GM18508 (cell line): ENCODE results near the gene PCNX3.

Source experiments
- ATAC-seq: cut with Tn5 transposase; IDR thresholded peaks from one replicate; pipeline ENCODE4 v1.9.1; 2021; ENCODE audit warnings: moderate number of reproducible peaks; ENCODE audit not compliant: insufficient read depth, unreplicated experiment

The PCNX3 gene

GRCh38 chr11:65580031-65580692 is 35.4 kb upstream of the PCNX3 start:
- ATAC-seq = no peak

- no peak for ATAC-seq
Measured at GRCh38 chr11:65580756-65581155, 34.8 kb upstream of the PCNX3 start.

- ATAC-seq = no peak
Measured at GRCh38 chr11:65581928-65582327, 33.6 kb upstream of the PCNX3 start.

- no peak for ATAC-seq
Measured at GRCh38 chr11:65583589-65583988, 32.0 kb upstream of the PCNX3 start.

GRCh38 chr11:65584106-65584505 is 31.5 kb upstream of the PCNX3 start:
- no peak for ATAC-seq

GRCh38 chr11:65584723-65585171 is 30.8 kb upstream of the PCNX3 start:
- no peak for ATAC-seq

GRCh38 chr11:65585396-65586246 is 30.0 kb upstream of the PCNX3 start:
- ATAC-seq = no peak

- no peak for ATAC-seq
Measured at GRCh38 chr11:65586247-65586630, 29.3 kb upstream of the PCNX3 start.

- ATAC-seq = no peak
Measured at GRCh38 chr11:65586676-65587075, 28.9 kb upstream of the PCNX3 start.

GRCh38 chr11:65588199-65589054 is 27.1 kb upstream of the PCNX3 start:
- peak; percentile 46 for ATAC-seq

- no peak for ATAC-seq
Measured at GRCh38 chr11:65589444-65590239, 25.9 kb upstream of the PCNX3 start.

GRCh38 chr11:65590240-65590738 is 25.3 kb upstream of the PCNX3 start:
- ATAC-seq = no peak

- no peak for ATAC-seq
Measured at GRCh38 chr11:65591939-65592857, 23.4 kb upstream of the PCNX3 start.

GRCh38 chr11:65592858-65593517 is 22.6 kb upstream of the PCNX3 start:
- ATAC-seq = no peak

- no peak for ATAC-seq
Measured at GRCh38 chr11:65593518-65594414, 21.8 kb upstream of the PCNX3 start.

- ATAC-seq = no peak
Measured at GRCh38 chr11:65595131-65595530, 20.4 kb upstream of the PCNX3 start.

- no peak for ATAC-seq
Measured at GRCh38 chr11:65595543-65596281, 19.9 kb upstream of the PCNX3 start, which contains the start of gene KCNK7. KCNK7 (minus strand) TSS chr11:65595800; CDS start chr11:65595772, 28 bp downstream.
